CD4-positive, alpha-beta T cell treated with Interleukin-4 for 1 hour (primary cell): ENCODE measurements around the gene CCT8L2.
"Not testable (repeated sequence)": the region's sequence is repeated elsewhere in the genome, so short reads cannot be mapped to it uniquely, and the experiment has no call there.

Experiments
- DNase-seq, 2 donors: peaks; one replicate each; pipeline ENCODE4 v3.0.0-alpha.2; 2020 to 2022

The CCT8L2 gene

GRCh38 chr22:16558376-16558945, 34.1 kb downstream of the CCT8L2 start:
- DNase-seq, result not testable (repeated sequence)

GRCh38 chr22:16557511-16557910, 35.1 kb downstream of the CCT8L2 start:
- not testable (repeated sequence) for DNase-seq

GRCh38 chr22:16555077-16555994, 37.3 kb downstream of the CCT8L2 start:
- not testable (repeated sequence) for DNase-seq

- not testable (repeated sequence) for DNase-seq
Measured at GRCh38 chr22:16543310-16543709, 49.3 kb downstream of the CCT8L2 start.
